ENCODE data around the gene SLC39A11.
"Not testable (repeated sequence)": the region's sequence is repeated elsewhere in the genome, so short reads cannot be mapped to it uniquely, and the experiment has no call there.

SLC39A11 gene

GRCh38 chr17:72862276-72862999 lies 230.1 kb downstream of the SLC39A11 start:
- no peak for DNase-seq

- DNase-seq: no peak
Measured at GRCh38 chr17:72861811-72862210, 230.7 kb downstream of the SLC39A11 start.

GRCh38 chr17:72860778-72861177 lies 231.7 kb downstream of the SLC39A11 start:
- no peak for DNase-seq

- DNase-seq: no peak
Measured at GRCh38 chr17:72858826-72859495, 233.5 kb downstream of the SLC39A11 start.

- no peak for DNase-seq
Measured at GRCh38 chr17:72853440-72854415, 238.8 kb downstream of the SLC39A11 start.

- no peak for DNase-seq
Measured at GRCh38 chr17:72852277-72852938, 240.1 kb downstream of the SLC39A11 start.

GRCh38 chr17:72850410-72851118 lies 241.9 kb downstream of the SLC39A11 start:
- DNase-seq: no peak

- DNase-seq: no peak
Measured at GRCh38 chr17:72846399-72846798, 246.1 kb downstream of the SLC39A11 start.

- DNase-seq: no peak
Measured at GRCh38 chr17:72843591-72843990, 248.9 kb downstream of the SLC39A11 start.

GRCh38 chr17:72840019-72840418 lies 252.5 kb downstream of the SLC39A11 start:
- DNase-seq: no peak

- no peak for DNase-seq
Measured at GRCh38 chr17:72839131-72839725, 253.3 kb downstream of the SLC39A11 start.

- no peak for DNase-seq
Measured at GRCh38 chr17:72838581-72838980, 253.9 kb downstream of the SLC39A11 start.

GRCh38 chr17:72838068-72838467 lies 254.4 kb downstream of the SLC39A11 start:
- DNase-seq: no peak

- no peak for DNase-seq
Measured at GRCh38 chr17:72837335-72837734, 255.2 kb downstream of the SLC39A11 start.

GRCh38 chr17:72833128-72833765 lies 259.2 kb downstream of the SLC39A11 start:
- no peak for DNase-seq

GRCh38 chr17:72832306-72832705 lies 260.2 kb downstream of the SLC39A11 start:
- no peak for DNase-seq

GRCh38 chr17:72829883-72830282 lies 262.6 kb downstream of the SLC39A11 start:
- DNase-seq: no peak

- no peak for DNase-seq
Measured at GRCh38 chr17:72826602-72827001, 265.9 kb downstream of the SLC39A11 start.

- not testable (repeated sequence) for DNase-seq
Measured at GRCh38 chr17:72826059-72826458, 266.4 kb downstream of the SLC39A11 start.

GRCh38 chr17:72825218-72825617 lies 267.3 kb downstream of the SLC39A11 start:
- DNase-seq: no peak

- DNase-seq: not testable (repeated sequence)
Measured at GRCh38 chr17:72824267-72824666, 268.2 kb downstream of the SLC39A11 start.

Data from stimulated activated CD4-positive, alpha-beta T cell treated with anti-CD3 and anti-CD28 coated beads, Interleukin-2, amount 100 ng/mL, for 24 hours (primary cell).